ENCODE measurements around the gene SCPEP1. TPM values are rescaled to one million over a fixed set of nuclear protein-coding genes. Genes with fewer than 3 reads are reported as not detected.

Gene SCPEP1
- total RNA-seq, 4 donors from 2014 or later, result 37.7 to 58.0 (median 48.2) TPM

DNA sequence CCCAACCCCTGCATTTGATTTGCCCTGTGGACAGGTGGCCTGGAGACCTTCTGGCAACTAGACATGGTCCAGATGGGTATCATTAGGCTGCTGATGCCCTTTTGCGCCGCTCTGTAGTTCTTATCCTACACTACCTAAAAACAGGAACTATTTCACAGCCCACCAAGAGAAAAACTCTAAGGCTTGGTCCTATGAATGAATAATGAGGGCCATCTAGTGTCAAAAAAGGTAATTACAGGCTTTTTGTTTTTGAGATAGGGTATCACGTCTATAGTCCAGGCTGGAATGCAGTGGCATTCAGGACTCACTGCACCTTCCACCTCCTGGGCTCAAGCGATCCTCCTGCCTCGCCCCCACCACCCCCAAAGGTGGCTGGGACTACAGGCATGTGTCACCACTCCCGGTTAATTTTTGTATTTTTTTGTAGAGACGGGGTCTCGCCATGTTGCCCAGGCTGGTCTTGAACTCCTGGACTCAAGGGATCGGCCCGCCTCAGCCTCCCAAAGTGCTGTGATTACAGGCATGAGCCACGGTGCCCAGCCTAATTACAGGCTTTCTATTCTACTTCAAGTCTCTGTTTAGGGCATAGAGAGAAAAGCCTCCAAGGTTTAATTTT lies 38.0 kb upstream of the SCPEP1 start:
- TF ChIP-seq, protein P1, sequence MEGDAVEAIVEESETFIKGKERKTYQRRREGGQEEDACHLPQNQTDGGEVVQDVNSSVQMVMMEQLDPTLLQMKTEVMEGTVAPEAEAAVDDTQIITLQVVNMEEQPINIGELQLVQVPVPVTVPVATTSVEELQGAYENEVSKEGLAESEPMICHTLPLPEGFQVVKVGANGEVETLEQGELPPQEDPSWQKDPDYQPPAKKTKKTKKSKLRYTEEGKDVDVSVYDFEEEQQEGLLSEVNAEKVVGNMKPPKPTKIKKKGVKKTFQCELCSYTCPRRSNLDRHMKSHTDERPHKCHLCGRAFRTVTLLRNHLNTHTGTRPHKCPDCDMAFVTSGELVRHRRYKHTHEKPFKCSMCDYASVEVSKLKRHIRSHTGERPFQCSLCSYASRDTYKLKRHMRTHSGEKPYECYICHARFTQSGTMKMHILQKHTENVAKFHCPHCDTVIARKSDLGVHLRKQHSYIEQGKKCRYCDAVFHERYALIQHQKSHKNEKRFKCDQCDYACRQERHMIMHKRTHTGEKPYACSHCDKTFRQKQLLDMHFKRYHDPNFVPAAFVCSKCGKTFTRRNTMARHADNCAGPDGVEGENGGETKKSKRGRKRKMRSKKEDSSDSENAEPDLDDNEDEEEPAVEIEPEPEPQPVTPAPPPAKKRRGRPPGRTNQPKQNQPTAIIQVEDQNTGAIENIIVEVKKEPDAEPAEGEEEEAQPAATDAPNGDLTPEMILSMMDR (IDR thresholded peaks at IDR 0.05), result peak; percentile 47 to 79 (median 76)
- no peak for TF ChIP-seq POLR2A (IDR thresholded peaks at IDR 0.05)
- H3K4me1 ChIP-seq, result no peaks in the 10 kb centered on the region
- no peaks in the 10 kb centered on the region for H3K36me3 ChIP-seq
- no peaks in the 10 kb centered on the region for H3K27me3 ChIP-seq
- no peak overlapping the region for H3K27ac ChIP-seq
- no peak overlapping the region for H3K4me3 ChIP-seq
- intact Hi-C loops (cut with DNase I; ENCODE audit: low total_unique reads), result loop anchor here (5.0 kb wide), 1 partner anchor 108 kb away; the partner anchor contains the start of genes C17orf67 and DGKE
- DNase-seq, result no peak
- no peaks in the 10 kb centered on the region for H3K9me3 ChIP-seq

DNA sequence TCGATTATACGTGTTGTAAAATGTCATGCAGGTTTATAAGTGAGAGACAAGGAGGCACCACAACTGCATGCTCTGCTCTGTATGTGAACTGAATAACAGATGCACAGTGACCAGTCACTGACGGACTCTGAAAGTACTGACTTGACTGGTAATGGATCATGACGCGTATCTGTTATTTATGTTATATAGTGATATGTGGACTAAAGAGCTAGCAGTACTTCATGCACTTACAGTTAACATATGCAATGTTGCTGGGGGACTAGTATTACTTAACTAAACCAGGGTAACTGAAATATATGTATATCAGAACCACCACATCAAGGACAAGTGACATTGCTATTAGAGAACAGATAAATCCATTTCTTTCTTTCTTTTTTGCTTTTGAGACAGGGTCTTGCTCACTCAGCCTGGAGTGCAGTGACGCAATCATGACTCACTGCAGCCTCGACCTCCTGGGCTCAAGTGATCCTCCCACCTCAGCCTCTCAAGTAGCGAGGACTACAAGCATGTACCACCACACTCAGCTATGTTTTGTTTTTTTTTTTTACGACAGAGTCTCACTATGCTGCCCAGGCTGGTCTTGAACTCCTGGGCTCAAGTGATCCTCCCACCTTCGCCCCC lies 34.3 kb upstream of the SCPEP1 start:
- TF ChIP-seq, protein P1 (IDR thresholded peaks at IDR 0.05), result no peak
- TF ChIP-seq POLR2A (IDR thresholded peaks at IDR 0.05), result no peak
- H3K4me1 ChIP-seq, result no peaks in the 10 kb centered on the region
- DNase-seq, result no peak
- intact Hi-C loops (cut with DNase I; ENCODE audit: low total_unique reads), result loop anchor here (5.0 kb wide), 1 partner anchor 111 kb away; the partner anchor contains the start of genes C17orf67 and DGKE
- peaks cover 0 to 1% of the 10 kb centered on the region in 2 donors for H3K36me3 ChIP-seq
- H3K27me3 ChIP-seq, result no peaks in the 10 kb centered on the region
- H3K9me3 ChIP-seq, result no peaks in the 10 kb centered on the region
- H3K4me3 ChIP-seq, result no peak overlapping the region
- H3K27ac ChIP-seq, result no peak overlapping the region

DNA sequence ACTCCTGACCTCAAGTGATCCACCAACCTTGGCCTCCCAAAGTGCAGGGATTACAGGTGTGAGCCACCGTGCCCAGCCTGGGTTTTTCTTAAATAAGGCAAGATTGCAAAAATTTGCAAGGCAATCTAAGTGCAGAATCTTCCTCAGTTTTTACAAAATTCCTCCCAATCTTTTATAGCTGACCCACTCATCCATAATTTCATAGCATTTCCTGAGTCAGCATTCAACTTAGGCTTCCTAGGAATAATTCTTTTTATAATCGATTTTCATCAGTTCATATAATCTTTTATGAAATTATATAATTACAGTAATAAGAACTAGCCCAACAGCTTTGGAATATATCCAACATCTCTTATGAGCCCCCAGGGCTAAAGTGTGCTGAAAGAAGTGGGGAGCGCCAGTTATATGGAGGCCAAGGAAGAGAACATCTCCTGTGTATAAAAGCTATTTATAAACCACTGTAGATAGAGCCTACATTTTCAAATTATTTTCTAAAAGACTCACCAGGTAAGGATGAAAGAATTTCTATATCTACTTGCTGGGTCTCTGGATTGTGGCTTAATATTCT lies 31.9 kb upstream of the SCPEP1 start:
- TF ChIP-seq POLR2A (IDR thresholded peaks at IDR 0.05), result no peak
- TF ChIP-seq, protein P1 (IDR thresholded peaks at IDR 0.05), result no peak
- no peak for DNase-seq

DNA sequence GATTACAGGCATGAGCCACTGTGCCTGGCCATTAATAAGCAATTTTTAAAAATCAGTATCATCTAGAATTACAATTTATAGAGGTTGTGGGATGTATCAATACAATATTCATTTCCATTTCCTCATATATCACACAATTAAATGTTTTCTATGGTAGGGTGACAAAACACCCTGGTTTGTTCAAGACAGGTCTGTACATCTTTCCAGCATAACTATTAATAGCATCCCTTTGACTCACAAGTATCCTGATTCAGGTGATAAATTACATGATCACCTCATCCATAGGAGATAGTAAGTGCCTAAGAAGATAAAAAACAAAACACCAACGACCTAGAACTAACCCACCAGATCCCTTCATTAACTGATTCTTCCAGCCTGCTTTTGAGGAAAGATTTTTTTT lies 30.2 kb upstream of the SCPEP1 start:
- TF ChIP-seq POLR2A (IDR thresholded peaks at IDR 0.05), result no peak
- TF ChIP-seq, protein P1 (IDR thresholded peaks at IDR 0.05), result no peak
- peaks cover 0 to 1% of the 10 kb centered on the region in 2 donors for H3K36me3 ChIP-seq
- intact Hi-C loops (cut with DNase I; ENCODE audit: low total_unique reads), result no loop called here

More for the DNA sequence above, 31.9 kb upstream of the SCPEP1 start:
- intact Hi-C loops (cut with DNase I; ENCODE audit: low total_unique reads), result no loop called here
- Histone ChIP-seq H3K9me3 (no peaks in the 10 kb centered on the region), H3K36me3 (peaks cover 0 to 1% of the 10 kb centered on the region in 2 donors), H3K4me3 (no peak overlapping the region), H3K27me3 (no peaks in the 10 kb centered on the region), H3K27ac (no peak overlapping the region), H3K4me1 (no peaks in the 10 kb centered on the region)

DNA sequence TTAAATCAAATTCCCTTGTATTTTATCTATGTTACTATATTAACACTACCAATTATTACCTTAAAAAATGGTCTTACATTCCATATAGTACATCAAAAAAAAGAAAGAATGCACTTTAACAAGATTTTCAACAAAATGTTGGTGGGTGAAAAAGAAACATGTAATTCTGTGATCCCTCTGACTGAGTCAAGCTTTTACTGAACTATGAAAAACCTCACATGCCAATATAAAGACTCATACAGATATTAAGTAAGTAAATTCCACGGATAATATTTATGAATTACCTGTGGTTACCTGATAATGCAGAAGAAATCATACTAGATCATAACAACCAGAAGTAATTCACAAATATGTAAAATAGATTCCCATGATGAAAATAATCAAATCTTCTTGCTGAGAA lies 29.4 kb upstream of the SCPEP1 start:
- TF ChIP-seq POLR2A (IDR thresholded peaks at IDR 0.05), result no peak
- TF ChIP-seq, protein P1 (IDR thresholded peaks at IDR 0.05), result no peak
- Histone ChIP-seq H3K4me1 (no peaks in the 10 kb centered on the region), H3K4me3 (no peak overlapping the region), H3K27ac (no peak overlapping the region), H3K36me3 (peaks cover 0 to 1% of the 10 kb centered on the region in 2 donors), H3K9me3 (no peaks in the 10 kb centered on the region), H3K27me3 (no peaks in the 10 kb centered on the region)
- DNase-seq, result no peak
- intact Hi-C loops (cut with DNase I; ENCODE audit: low total_unique reads), result no loop called here

More for the DNA sequence above, 30.2 kb upstream of the SCPEP1 start:
- no peak overlapping the region for H3K27ac ChIP-seq
- DNase-seq, result no peak
- H3K27me3 ChIP-seq, result no peaks in the 10 kb centered on the region
- no peaks in the 10 kb centered on the region for H3K4me1 ChIP-seq
- no peak overlapping the region for H3K4me3 ChIP-seq
- H3K9me3 ChIP-seq, result no peaks in the 10 kb centered on the region
